Islet of Langerhans (tissue), 1 donor: Measurements from ENCODE around the gene OR52E6.

ENCODE experiments used
- FAIRE-seq: peaks from one replicate; lab custom pipeline; 2011; peaks lifted over from hg19 to GRCh38; lab: Jason Lieb, UNC

Gene OR52E6

GRCh38 chr11:5796541-5796940 is 45.2 kb downstream of the OR52E6 start:
- FAIRE-seq, result no peak

GRCh38 chr11:5791165-5791564 is 50.5 kb downstream of the OR52E6 start, which contains the start of gene OR52N1:
Gene OR52N1, minus strand, starts transcription at chr11:5791265. Its CDS starts 2,449 bp downstream, at chr11:5788816.
- no peak for FAIRE-seq
